Measurements from ENCODE around the gene PDE8A.

Gene PDE8A

GRCh38 chr15:85116925-85117646 lies 135.4 kb downstream of the PDE8A start:
- TF ChIP-seq ZFX (IDR thresholded peaks at IDR 0.05) (no peak), CTCF (conservative IDR thresholded peaks at IDR 0.05) (no peak)

GRCh38 chr15:85118173-85118572 lies 136.5 kb downstream of the PDE8A start:
- TF ChIP-seq ZFX (IDR thresholded peaks at IDR 0.05): no peak
- no peak for TF ChIP-seq CTCF (conservative IDR thresholded peaks at IDR 0.05)
- no peak overlapping the region for H3K27ac ChIP-seq

More at GRCh38 chr15:85116925-85117646, 135.4 kb downstream of the PDE8A start:
- H3K27ac ChIP-seq: no peak overlapping the region

- H3K27ac ChIP-seq: no peak overlapping the region
- TF ChIP-seq CTCF (conservative IDR thresholded peaks at IDR 0.05) (no peak), ZFX (IDR thresholded peaks at IDR 0.05) (no peak)
Measured at GRCh38 chr15:85118581-85118980, 136.9 kb downstream of the PDE8A start.

- no peak overlapping the region for H3K27ac ChIP-seq
- TF ChIP-seq ZFX (IDR thresholded peaks at IDR 0.05) (no peak), CTCF (conservative IDR thresholded peaks at IDR 0.05) (no peak)
Measured at GRCh38 chr15:85120351-85121113, 138.9 kb downstream of the PDE8A start.

GRCh38 chr15:85124173-85124572 lies 142.5 kb downstream of the PDE8A start:
- H3K27ac ChIP-seq: no peak overlapping the region
- TF ChIP-seq ZFX (IDR thresholded peaks at IDR 0.05) (no peak), CTCF (conservative IDR thresholded peaks at IDR 0.05) (no peak)

GRCh38 chr15:85125056-85125661 lies 143.5 kb downstream of the PDE8A start:
- TF ChIP-seq CTCF (conservative IDR thresholded peaks at IDR 0.05) (no peak), ZFX (IDR thresholded peaks at IDR 0.05) (no peak)
- no peak overlapping the region for H3K27ac ChIP-seq

GRCh38 chr15:85128621-85129020 lies 147.0 kb downstream of the PDE8A start:
- H3K27ac ChIP-seq: no peak overlapping the region
- TF ChIP-seq ZFX (IDR thresholded peaks at IDR 0.05) (no peak), CTCF (conservative IDR thresholded peaks at IDR 0.05) (no peak)

Measured in C4-2B (cell line).